Measurements from ENCODE around the gene NELFB.

DNA sequence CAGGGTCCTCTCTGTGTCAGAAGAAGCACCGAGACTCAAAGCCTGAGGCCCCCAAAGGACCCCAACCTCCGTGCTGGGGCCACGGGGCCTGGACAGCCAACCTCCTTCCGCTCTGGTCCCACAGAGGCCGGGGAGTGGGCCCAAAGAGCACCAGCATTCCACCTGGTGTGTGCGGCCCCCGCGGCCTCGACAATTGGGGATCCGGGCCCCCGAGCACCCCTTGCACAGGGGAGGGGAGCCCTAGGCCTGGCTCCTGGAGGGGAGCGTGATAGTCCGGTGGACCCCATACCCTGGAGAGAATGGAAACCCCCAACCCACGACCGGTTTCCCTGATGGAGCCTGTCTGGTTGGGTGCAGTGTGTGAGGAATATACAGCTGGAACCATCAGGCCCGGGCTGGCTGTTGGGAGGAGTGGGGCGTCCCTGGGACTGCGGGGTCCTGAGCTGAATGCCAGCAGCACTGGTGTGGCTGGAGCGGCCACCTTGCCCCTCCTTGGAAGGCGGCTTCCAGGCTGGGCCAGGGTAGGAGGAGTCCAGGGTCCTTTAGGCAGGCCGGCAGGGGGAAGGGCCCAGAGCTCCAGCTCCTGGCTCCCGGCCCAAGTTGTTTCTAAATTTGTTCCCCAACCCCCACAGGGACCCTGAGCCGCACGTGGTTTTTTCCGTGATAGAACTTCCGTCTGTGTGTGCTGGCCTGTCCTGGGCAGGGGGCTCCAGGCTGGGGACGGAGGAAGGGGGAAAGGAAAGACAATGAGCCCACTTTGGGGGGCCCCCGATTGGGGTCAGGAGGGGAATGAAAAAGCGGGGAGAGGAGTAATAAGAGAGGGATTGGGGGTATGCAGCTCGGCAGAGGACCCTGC lies 21.6 kb downstream of the NELFB start:
- TF ChIP-seq, protein P1, sequence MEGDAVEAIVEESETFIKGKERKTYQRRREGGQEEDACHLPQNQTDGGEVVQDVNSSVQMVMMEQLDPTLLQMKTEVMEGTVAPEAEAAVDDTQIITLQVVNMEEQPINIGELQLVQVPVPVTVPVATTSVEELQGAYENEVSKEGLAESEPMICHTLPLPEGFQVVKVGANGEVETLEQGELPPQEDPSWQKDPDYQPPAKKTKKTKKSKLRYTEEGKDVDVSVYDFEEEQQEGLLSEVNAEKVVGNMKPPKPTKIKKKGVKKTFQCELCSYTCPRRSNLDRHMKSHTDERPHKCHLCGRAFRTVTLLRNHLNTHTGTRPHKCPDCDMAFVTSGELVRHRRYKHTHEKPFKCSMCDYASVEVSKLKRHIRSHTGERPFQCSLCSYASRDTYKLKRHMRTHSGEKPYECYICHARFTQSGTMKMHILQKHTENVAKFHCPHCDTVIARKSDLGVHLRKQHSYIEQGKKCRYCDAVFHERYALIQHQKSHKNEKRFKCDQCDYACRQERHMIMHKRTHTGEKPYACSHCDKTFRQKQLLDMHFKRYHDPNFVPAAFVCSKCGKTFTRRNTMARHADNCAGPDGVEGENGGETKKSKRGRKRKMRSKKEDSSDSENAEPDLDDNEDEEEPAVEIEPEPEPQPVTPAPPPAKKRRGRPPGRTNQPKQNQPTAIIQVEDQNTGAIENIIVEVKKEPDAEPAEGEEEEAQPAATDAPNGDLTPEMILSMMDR (conservative IDR thresholded peaks at IDR 0.05; ENCODE audit: low read length): no peak
- no peak for TF ChIP-seq EZH2phosphoT487 (IDR thresholded peaks at IDR 0.05; ENCODE audit: borderline replicate concordance, low read depth, low read length)
